GM18870 (cell line): ENCODE measurements around the gene TMC3.
A peak's percentile ranks its signal among the peaks of the same experiment; 100 is the strongest.

Experiments
- ATAC-seq: cut with Tn5 transposase; IDR thresholded peaks from one replicate; pipeline ENCODE4 v1.9.1; 2021; ENCODE audit warnings: moderate library complexity; ENCODE audit not compliant: unreplicated experiment

The TMC3 gene

DNA sequence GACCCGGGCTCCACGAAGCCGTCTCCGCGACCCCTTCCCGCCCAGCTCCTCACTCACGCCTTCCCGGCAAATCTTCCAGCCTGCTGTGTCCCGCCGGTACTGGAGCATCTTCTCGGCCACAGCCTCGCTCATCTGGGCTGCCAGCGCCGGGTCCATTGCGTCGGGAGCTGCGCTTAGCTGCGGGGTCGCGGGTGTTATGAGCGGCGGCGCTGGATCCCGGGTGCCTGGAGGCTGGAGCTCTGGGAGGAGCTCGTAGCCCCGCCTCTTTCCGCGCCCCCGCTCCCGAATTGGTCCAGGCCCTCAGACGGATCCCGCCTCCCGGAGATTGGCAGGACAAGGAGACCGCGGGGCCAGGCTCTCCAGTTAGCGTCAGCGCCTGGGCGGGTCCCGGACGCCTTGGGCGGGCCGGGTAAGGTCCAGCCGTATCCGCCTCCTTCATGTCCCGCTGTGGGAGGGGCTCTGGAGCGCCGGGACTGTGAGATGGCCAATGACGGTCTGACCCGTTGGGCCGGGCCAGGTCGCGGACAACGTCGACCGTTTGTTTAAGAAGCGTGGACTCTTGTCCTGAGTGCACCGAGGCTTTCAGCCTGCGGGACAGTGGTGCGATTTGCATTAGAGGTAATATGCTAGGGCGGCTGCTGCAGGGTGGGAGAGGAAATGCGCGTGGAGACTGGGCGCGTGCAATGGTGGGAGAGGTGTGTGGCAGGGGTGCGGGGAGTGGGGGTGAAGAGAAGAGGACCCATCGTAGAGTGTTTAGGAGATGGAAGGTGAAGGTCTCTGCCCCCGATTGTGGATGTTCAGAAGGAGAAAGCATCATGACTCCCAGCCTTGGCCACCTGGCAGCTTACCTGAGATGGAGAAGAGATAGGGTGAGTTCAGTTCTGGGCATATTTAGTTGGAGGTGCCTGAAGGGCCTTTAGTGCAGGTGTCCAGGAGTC, 49.8 kb downstream of the TMC3 start, which contains the start of gene STARD5:
TSS of gene STARD5 (minus strand) at position 198 of the 938 bp plus-strand sequence. CDS start at position 156, 42 bp downstream.
- peak; percentile 96 for ATAC-seq

DNA sequence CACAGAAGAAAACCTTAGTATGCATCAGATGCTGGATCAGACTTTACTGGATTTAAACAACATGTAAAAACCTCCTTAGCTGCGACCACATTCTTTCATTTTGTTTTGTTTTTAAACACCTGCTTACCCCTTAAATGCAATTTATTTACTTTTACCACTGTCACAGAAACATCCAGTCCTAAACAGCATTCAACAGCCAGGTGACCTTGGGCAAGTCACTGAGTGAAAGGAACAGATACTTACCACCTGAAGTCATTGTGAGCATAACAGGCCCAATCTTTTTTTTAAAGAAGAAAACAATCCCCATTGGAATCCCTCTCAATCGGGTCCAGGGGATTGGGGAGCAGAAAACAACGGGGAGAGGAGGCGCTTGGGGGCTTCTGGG, 50.5 kb downstream of the TMC3 start:
- ATAC-seq = peak; percentile 7

- no peak for ATAC-seq
Measured at GRCh38 chr15:81322676-81323253, 51.2 kb downstream of the TMC3 start.

GRCh38 chr15:81321667-81322066, 52.3 kb downstream of the TMC3 start:
- no peak for ATAC-seq

GRCh38 chr15:81317642-81318017, 56.4 kb downstream of the TMC3 start:
- ATAC-seq = no peak

GRCh38 chr15:81316267-81316666, 57.7 kb downstream of the TMC3 start:
- no peak for ATAC-seq

- no peak for ATAC-seq
Measured at GRCh38 chr15:81315452-81316175, 58.4 kb downstream of the TMC3 start.

DNA sequence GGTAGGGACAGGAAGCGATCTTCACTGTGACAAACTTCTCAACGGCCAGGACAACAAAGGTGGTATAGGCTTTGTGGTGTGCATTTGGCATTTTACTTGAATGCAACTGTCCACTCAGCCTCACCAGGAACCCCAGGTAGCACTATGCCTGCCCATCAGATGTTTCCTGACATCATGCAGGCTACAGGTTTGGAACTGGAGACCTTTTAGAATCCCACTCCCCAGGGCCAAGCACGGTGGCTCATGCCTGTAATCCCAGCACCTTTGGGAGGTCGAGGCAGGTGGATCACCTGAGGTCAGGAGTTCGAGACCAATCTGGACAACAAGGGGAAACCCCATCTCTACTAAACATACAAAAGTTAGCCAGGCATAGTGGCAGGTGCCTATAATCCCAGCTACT, 59.6 kb downstream of the TMC3 start:
- ATAC-seq = no peak

DNA sequence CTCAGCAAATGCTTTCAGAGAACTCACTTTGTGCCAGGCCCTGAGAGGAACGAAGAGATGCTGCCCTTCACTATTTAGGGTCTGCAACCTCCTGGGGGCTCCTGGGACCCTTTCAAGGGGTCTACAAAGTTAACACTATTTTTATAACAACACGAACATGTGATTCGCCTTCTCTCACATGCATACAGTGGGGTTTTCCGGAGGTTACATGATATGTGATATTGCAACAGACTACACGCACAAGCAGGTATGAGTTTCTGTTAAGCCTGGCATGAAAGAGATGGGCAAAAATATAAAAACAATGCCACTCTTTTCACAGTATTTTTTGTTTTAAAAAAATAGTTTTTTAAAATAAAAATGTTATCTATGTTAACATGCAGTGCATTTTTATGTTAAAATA, 60.3 kb downstream of the TMC3 start:
- no peak for ATAC-seq

GRCh38 chr15:81312790-81313543, 61.0 kb downstream of the TMC3 start:
- no peak for ATAC-seq

- no peak for ATAC-seq
Measured at GRCh38 chr15:81311752-81312464, 62.1 kb downstream of the TMC3 start.

DNA sequence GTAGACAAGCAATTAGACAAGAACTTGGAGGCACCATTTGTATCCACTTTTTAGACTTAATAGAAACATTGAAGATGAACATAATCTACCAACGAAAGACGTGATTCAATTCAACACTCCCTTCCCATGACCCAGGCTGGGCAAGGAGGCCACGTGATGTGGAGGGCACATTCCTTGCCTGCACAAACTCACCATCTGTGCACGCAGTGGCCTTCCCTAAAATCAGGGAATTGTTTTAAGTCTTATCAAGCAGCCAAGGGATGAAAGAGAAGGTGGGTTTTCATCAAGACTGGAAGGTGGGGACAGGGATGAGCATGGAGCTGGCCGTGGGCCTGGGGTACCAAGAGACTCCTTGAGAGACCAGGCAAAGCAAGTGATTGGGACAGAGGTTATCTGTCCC, 63.5 kb downstream of the TMC3 start:
- no peak for ATAC-seq

DNA sequence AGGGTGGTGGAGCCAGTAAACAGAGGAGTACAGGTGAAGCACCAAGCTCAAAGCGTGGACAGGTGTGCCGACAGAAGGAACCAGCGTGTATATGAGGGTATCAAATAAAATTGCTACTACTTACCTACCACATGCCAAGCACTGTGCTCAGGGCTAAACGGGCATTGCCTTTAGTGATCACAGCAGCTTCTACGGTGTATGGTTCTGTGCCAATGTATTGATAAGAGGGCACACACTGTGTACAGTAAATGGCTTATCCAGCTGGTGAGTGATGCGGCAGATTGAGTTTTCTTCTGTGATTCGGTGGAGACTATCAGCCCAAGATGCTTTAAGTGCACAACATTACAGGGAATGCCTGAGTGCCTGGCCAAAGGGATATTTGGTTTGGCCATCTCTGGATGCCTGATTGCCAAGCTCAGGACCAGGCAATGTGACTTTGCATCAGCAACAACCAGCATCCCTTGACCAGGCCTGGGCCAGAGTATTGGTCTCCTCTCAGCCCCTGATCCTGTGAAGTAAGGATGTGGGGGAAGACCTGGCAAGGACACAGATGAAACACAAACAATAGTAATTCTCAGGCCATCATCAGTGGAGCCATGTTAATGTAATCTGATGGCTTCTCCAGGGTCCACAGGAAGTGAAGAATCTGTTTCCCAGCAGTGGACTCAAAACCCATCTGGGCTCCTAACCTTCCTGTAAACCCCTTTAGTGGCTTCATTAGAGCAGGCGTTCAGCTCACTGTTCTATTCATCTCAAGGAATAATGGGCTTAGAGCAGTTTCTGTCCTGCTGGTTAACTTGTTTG, 64.2 kb downstream of the TMC3 start:
- no peak for ATAC-seq

GRCh38 chr15:81308260-81308659, 65.8 kb downstream of the TMC3 start:
- ATAC-seq = no peak

DNA sequence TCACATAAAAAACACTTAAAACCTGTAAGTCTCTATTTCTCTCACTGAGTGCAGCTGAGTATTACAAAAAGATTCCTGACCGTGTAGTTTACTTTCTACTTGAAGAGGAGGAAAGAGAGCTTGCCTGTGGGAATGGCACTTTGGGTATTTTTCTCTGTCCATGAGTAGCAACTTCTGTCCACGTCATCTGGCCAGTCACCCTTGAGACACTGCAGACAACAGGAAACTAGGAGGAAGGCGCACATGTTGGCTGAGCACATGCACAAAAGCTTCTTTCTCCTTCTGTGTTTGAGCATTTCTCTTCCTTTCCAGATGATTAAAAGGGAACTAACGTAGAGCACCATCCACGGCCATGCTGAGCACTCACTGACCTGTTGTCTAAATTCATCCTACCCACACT, 69.8 kb downstream of the TMC3 start:
- no peak for ATAC-seq

DNA sequence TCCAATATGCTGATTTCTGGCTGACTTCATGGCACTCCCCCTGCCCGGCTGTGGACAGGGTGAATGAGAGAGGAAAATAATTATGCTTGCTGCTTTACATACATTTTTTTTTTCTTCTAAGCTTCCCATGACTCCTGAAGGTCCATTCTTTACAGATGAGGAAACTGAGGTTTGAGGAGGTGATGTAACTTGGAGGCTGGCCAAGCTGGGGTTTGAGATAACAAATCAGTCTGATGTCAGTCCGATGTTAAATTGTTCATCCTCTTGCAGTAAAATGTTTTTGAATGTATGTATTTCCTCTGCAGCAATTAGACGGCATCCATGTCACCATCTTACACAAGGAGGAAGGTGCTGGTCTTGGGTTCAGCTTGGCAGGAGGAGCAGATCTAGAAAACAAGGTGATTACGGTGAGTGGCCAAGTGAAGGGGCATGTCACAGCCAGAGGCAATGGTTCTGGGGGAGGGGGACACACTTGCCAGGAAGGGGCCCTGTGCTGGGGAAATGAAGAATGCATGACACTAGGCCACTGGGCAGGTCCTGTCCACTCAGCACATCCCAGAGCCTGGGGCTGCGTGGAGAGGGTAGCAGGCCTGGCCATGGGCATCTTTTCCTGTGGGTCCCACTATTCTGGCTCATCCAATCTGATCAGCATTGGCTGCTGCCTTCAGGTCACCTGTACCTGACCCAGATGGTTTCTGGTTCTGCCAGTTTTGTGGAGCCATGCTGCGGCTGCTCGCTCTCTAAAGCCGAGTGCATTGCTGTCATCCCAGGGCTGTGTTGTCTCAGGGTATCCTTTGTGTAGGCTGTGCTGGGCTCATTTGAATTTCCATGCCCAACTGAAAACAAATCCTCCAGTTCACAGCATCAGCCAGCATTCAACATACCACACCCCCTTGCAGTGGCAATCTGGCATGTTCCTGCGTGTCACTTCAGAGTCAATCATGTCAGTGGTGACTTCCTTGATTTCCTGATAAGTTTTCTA, 70.5 kb downstream of the TMC3 start:
- ATAC-seq = no peak

DNA sequence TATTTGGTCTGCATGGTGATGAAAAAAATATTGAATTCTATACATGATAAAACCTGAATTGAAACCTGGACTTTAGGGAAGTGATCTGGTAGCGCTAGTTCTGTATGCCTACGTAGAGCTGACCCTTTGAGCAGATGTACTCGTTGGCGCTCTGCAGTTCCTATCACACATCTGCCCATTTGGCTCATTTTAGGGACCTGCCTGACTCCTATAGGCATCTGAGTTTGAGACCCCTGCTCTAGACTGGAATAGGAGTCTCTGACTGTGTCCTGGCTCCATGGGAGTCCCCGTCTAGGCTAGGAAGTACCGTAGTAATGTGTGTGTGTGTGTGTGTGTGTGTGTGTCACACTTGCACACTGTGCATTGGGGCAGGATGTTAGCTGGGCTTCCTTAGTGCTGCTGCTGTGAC, 71.3 kb downstream of the TMC3 start:
- ATAC-seq = no peak

GRCh38 chr15:81301815-81302399, 72.1 kb downstream of the TMC3 start:
- peak; percentile 76 for ATAC-seq
